NCI-H510A treated with DMSO at 0.1 percent for 48 hours (cell line): ENCODE data around the gene NREP.
"Not testable (repeated sequence)": the region's sequence is repeated elsewhere in the genome, so short reads cannot be mapped to it uniquely, and the experiment has no call there.

ENCODE experiments used
- DNase-seq: peaks from one replicate; lab custom pipeline; 2025; lab: John Stamatoyannopoulos, UW

Gene NREP

DNA sequence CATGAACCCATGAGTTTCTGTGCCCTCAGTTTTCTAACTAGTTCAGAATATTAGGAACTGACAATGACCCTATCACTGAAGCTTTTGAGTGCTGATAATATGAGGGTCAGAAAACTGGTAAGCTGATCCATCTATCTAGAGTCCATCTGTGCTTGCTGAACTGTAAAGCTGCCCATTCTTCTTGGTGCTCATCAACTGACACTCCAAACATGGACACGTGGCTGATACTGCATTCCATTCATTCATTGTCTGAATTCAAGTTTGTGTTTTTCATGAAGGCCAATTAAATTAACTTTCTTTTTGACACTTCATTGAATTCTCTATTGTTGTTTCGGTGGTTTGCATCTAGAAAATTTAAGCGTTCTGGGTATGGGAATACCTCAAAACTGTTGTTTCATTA lies 17.6 kb downstream of the NREP start:
- DNase-seq = no peak

DNA sequence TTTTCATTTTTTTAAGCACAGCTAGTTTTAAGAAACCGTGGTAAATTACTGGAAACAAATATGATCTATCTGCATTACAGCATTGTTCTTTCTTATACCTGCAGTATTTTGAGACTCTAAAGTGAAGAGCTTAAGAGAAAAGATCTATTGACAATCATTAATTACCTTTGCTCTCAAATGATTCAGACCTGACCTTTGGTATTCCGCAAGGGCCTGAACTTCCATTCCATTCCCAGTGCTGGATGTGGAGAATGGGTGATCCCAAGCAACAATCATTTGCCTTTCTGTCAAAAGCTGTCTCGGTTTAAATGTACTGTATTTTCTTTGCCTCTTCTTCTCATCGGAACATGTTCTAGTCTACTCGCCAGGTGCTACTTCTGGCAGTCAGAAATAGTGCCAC lies 18.9 kb downstream of the NREP start:
- DNase-seq = no peak

DNA sequence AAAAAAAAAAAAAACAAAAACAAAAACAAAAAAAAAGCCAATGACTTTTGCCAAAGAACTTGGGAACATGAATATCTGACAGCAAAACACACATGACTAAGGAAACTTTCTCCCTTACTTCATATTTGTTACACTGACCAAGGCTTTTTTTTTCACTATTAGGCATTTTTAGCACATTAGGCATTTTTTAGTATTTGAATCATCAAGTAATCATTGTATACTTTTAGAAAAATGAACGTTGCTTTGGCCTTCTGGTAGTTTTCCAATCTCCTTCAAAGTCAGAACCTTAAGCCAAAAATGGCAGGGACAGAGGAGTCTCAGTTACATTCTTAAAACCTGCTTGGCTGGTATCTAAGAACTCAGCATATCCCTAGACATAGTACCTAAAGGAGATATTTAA lies 19.3 kb downstream of the NREP start:
- no peak for DNase-seq

DNA sequence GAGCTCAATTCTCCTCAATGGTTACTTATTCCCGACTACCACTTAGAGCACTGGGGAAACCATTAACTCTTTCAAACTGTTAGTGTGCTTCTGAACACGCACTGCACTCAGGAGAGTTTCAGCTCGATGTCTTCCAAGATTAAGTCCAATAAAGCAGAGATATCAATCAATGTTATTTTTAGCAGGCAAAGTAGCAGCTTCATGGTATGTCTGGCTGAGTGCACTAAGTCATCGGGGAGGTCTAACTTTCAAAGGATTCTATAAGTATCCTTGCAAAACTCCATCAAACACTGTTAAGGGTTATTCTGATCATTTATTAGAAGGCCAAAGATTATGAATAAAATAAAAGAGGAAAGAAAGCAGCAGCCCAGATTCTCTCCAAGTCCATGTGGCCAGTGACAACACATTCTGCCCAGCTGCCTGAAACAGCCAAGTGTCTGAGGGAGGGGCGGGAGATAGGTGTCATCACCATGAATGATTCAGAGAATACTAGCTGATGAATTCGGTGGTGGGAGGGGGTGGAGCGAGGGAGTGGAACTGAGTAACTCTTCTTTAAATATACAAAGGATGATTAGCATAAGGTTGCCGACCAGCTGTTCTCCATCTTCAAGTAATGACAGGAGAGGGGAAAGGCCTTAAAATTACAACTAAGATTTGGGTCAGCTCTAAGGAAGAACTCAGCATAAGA lies 21.3 kb downstream of the NREP start:
- DNase-seq = no peak

DNA sequence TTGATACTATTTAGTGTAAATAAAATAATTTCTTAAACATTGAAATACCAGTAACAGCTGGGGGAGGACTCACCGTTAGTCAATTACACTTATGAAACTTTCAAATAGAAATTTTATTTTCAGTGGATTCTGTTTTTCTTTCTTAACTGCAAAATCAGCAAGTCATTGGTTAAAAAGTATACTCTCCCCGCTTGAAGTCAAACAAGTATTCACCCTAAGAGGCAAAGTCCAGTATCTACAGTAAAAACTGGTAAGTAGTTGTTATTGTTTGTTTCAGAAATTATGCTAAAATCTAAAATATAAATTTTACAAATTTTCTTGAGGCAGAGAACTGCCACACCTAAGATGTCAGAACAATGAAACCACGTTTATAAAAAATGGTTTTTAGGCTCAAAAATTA lies 22.4 kb downstream of the NREP start:
- no peak for DNase-seq

DNA sequence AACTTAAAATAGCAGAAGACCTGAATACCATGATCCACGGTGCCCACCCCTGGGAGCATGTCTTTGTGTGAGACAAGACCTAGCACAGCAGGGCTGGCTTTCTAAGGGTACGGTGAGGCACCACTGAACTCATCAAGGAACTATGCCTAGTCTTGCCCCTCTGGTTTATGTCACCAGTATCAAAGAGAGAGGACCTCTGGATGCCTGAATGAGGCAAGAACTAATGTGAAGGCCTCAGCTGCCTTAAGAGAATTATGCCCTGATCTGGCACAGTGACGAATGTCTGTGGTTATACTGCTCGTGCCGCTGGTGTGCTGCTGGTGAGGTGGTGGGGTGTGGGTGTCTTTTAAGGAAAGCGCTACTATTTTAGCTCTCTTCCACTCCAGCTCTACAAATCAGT lies 23.0 kb downstream of the NREP start:
- no peak for DNase-seq

DNA sequence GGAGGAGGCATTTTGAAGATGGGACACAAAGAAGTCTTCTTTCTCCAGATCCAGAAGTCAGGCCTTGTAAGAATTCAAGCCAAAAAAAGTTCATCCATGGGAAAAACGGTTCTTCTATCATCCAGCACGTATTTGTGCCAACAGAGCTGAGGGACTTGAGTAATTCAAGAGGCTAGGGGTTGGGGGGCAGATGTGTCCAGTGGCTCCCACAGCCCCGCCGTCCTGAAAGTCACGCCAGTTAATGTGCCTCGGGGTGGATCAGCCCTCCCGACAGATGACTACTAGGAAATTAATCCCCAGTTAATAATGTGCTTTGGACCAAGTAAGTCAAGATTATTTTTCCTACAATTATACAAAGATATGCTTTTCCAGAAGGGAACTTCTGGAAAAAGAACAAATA lies 23.4 kb downstream of the NREP start:
- no peak for DNase-seq

DNA sequence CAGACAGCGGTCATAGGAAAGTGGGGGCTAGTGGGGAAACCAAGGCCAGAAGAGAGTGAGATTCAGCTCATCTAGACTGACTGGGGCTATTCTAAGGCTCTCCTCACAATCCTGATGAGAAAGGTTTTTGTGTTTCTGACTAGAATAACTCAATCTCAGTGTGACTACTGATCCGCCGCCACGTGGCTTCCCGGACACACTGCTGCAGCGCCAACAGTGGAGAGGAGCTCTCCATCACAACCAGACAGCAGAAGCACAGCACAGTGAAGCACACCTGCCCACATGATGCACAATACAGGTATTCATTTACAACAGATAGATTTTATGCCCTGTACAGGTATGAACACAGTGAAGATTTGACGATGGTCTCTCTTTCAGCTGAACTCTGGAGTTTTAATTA lies 25.4 kb downstream of the NREP start:
- no peak for DNase-seq

DNA sequence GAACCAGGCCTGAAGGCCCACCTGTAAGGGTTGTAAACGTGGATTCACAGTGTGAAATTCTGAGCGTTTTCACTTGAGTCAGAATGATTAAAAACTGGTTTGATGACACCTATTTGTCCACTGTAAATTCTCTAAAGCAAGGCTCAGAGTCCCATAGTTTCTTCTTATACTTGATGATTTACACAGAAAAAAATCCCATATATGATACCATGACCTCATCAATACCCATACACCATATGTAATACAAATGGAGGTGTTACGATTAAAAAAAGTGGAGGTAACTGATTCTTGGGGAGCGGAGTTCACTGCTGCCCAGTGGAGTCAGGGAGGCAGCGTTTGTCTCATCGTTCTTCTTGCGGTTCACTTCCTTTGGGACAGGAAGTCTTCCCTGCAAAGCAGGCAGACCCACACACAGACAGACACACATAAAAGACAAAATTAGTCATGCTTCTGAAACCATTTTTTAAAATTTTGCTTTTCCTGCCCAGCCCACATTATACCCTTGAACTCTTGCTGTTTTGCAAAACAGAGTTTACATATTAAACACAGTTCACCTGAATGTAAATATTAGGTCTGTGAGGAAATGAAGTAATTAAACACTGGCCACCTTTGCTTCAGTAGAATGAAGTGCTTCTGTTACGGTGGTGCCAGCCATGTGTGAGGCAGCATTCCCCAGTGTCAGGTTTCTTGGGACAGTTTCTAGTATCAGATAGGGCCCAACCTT lies 26.2 kb downstream of the NREP start:
- peak; percentile 48 for DNase-seq

DNA sequence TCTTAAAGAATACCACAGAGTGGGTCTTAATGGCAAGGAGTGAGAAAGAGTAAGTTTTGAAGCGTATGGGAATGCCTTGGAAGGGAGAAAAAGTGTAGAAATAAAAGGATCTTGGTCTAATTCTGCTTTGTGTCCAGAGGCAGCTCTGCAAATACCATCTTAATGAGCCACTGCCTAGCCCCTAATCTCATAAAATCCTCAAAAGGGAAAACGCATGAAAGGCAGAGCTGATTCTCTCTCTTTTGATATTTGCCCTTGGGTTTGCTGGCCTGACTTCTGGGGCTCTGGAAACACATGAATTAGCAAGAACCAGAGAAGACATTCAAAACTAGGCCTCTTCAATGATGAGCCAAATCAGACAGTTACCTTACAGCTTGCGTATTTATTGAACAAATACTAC lies 28.1 kb downstream of the NREP start:
- DNase-seq = no peak

DNA sequence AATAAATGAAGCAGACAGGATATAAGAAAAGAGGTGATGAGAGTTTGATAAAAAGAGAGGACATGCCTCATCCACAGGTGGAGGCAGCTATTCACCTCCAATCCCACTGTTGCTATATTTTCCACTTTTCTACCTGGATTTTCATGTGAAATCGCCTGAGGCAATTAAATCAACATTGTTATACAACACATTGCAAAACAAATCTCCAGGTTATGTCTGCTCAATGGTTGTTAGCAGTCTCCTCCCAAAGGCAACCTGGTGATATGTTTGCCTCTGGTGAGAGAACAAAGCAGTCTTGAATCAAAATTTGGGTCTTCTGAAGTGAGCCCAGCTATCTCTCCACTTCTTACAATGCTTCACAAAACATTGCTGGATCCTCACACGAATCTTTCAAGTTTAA lies 30.0 kb downstream of the NREP start:
- DNase-seq = no peak

DNA sequence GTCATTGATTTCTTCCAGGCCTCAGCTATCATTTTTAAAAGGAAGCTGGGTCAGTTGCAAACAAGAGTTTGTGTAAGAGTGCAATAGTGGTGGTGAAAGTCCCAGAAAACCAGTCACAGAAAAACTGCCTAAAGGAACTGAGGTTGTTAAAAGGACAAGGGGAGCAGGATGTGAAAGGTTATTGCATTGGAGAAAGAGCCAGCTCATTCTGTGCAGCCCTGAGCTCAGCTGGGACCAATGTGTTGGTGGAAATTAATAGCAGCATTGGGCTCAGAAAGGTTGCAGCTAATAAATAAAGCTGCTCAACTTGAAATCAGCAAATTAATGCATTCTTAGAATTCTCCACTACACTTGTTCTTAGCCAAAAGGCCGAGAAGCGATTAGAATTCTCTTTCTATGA lies 34.9 kb downstream of the NREP start:
- DNase-seq = no peak

DNA sequence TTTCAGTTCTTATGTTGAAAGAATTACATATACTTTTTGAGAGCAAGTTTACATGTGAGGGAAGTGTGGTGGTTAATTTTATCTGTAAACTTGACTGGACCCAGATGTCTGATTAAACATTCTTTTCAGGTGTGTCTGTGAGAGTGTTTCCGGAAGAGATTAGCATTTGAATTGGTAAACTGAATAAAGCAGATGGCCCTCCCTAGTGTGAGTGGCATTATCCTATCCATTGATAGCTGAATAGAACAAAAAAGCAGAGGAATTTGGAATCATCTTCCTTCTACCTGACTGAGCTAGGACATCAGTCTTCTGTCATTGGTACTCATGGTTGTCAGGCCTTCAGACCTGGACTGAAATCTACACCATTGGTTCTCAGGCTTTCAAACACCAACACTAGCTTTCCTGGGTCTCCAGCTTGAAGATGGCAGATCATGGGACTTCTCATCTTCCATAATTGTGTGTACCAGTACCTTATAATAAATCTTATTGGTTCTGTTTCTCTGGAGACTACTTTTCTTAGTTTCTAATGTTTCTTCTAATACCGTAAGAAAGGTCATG lies 36.6 kb downstream of the NREP start:
- no peak for DNase-seq

DNA sequence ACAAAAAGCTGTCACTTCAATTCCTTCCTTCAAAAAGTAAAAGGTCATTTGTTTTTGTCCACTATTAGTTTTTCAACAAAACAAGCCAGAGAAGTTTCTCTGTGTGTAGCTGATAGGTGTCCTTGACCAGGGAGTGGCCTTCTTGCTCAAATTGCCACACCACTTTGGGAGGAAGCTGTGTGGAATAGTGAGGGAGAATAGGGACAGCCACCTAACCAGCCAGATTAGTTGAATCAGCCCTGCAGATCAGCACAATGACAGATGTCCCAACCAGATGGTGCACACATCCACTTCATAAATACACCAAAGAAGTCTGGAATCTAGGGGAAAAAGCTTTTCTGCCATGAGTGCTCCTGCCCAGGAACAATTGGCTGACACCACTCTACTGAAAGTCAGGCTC lies 37.2 kb downstream of the NREP start:
- DNase-seq = no peak

DNA sequence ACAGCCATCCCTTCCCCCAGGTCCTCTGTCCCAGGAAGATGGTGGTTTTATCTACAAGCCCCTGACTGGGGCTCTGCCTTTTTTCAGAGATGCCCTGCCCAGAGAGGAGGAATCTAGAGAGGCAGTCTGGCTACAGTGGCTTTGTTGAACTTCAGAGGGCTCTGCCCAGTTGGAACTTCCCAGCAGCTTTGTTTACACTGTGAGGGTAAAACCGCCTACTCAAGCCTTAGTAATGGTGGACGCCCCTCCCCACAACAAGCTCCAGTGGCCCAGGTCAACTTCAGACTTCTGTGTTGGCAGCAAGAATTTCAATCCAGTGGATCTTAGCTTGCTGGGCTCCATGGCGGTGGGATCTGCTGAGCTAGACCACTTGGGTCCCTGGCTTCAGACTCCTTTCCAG lies 40.2 kb downstream of the NREP start:
- not testable (repeated sequence) for DNase-seq

DNA sequence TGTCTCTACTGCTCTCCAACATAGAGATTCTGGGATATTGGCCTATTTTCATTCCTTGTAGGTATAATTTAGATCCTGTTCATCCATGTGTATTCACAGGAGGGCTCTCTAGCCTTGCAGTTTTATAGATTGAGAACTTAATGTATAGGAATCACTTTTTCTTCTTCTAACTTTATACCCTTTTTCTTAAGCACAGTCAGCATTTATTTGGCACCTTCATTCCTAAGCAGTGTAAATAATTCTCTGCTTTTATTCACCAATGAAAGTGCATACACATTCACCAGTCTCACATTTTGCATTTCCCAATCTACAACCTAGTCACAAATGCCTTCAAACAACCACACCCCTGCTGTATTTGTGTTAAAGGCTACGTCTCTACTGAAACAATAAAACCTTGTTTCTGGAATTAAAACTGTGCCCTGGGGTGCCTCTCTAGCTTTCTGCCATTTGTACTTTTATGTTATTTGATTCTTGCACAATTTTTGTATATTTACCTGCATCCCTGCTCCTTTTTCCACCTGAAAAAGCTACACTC lies 49.3 kb downstream of the NREP start:
- no peak for DNase-seq

DNA sequence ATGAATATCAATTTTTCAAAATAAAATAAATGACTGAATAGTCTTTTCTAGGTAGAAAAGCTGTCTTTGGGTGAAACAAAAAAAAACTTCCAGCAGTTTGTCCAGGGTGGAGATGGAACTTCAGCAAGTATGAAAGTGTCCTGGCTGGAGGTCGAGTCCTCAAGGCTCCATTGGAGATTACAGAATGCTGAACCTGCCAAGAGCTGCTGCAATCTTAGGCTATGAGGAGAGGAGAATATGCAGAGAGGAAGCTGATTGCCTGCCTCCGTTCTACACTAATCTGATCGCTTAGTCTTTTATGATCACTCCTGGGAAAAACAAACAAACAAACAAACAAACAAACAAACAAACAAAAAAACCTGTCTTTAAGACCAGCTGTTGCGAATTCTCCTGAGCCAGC lies 50.6 kb downstream of the NREP start:
- no peak for DNase-seq

DNA sequence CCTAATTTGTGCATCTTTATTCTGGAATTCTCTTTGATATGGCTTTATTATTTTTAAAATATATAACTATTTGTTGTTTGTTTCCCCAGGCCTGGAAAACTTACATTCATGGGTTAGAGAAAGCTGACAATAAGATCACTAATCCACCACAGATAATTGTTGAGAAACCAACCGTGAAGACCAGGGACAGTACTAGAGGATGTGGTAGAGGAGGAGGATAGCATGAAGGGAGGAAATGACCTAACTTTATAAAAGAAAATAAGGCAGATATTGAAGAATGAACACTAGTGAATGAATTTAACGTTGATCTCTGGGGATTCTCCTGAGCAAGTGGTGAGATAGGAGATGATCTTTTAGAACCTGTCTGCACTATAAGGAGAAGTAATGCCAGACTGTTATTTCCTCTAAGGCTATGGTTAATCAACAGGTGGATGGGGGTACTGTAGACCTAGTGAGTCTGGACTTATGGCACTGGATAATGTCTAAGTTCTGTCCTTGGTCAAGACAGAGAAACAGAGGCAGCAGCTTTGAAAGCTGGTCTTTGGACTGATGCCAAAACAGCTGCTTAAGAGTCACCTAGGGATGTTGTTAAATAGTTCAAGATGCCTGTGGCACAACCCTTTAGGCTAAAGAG lies 52.4 kb downstream of the NREP start:
- no peak for DNase-seq

DNA sequence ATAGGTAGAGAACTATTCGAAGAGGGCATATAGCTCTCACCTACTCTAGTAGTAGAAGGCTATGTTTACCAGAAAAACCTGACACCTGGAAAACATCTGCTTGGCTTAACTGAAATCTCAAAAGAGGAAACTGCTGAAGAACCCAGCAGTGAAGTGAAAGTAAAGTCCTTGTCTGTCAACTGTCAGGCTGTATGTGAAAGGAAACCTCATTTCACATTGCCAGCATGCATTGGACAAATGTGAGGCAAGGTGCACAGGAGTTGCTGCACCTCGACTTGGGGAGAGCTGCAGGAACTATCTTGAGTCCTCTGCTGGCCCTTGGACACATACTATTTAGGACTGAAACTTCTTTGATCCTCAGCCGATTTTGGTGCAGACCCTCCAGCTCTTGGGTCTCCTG lies 53.3 kb downstream of the NREP start:
- no peak for DNase-seq

DNA sequence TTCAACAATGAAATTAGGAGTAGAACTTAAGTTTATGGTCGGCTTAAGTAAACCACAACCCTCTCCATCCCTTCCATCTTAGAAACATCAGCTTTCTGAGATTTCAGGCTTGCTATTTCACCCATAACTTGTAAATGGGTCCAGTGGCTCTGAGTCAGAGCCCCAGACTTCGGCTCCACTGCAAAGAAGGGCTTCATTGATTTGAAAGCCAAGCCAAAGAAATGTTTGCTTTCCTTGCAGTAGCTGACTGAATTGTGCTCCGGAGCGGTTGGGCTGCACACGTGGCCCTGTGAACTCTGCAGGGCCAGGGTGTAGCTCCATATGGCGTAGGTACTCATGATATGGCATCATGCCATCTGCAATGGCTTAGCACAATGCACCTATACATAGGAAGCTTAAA lies 57.0 kb downstream of the NREP start:
- peak; percentile 12 for DNase-seq

DNA sequence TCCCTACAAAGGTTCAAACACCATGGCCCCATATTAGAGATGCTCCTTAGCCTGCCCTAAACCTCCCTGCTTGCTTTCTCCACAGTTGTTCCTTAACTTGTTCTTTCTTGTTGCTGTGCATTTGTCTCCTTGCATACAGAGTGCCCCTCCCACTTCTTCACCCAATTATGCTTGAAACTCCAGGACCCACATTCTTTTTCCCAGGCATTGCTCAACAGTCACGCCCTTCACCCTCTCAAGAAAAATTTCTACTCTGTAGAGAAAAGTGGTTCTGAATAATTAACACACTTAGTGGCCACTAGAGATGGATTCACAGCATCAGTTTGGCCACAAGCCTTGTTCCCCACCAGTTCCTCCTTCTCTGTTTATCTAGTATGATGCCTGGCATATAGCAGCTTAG lies 57.7 kb downstream of the NREP start:
- no peak for DNase-seq

DNA sequence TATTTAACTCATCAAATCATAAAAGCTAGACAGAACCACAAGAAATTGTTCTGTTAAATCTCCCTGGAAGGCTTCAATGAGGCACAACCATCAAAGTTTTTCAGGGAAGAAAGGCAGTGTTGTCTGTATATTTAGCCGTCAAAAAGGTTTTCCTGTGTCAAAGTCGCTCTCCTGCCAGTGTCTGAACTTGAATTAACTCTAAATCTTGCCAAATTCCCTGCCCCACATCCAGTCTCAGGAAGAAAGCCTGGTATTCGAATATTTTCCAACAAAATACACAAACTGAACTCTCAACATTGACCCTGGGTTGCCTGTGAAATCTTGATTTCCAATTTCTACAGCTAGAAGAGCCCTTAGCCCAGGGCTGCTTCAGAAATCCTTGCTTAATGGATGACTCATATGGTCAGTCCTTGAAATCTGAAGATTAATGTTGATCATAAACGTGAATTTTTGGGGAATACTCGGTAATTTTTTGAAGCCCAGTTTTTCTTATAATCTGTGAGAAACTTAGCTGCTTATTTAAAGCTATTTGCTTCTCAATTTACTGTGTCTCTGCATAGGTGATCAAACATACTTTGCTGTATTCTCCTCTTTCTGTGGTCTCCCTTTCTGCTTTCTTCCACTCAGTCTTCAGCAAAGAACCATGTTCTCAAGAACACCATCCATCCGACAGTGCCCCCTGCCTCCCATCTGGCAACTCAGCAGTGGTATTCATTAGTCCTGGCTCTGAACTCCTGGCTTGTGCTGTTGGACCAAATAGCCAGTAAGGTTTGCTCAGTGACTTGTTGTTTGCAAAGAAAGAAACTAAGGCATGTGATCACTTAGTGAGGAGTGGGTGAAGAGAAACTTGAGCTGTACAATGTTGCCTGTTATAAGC lies 58.9 kb downstream of the NREP start:
- no peak for DNase-seq
